Lower leg skin (tissue), 3 donors: ENCODE measurements around the gene LDOC1.

ENCODE experiments used
- POLR2A ChIP-seq, 2 donors: fragments of 450-650 bp; IDR thresholded peaks; one replicate each; pipeline ENCODE4 v1.6.1; 2016 to 2017; ENCODE audit warnings: antibody characterized with exemption in 2 of 2, mild to moderate bottlenecking in 1 of 2, moderate library complexity in 1 of 2
- TF ChIP-seq, protein P1 (sequence below), 3 donors: fragments of 450-650 bp; IDR thresholded peaks; one replicate each; pipeline ENCODE4 v1.5.1; 2016; ENCODE audit warnings: antibody characterized with exemption in 3 of 3, mild to moderate bottlenecking in 3 of 3, moderate library complexity in 2 of 3

DNA sequence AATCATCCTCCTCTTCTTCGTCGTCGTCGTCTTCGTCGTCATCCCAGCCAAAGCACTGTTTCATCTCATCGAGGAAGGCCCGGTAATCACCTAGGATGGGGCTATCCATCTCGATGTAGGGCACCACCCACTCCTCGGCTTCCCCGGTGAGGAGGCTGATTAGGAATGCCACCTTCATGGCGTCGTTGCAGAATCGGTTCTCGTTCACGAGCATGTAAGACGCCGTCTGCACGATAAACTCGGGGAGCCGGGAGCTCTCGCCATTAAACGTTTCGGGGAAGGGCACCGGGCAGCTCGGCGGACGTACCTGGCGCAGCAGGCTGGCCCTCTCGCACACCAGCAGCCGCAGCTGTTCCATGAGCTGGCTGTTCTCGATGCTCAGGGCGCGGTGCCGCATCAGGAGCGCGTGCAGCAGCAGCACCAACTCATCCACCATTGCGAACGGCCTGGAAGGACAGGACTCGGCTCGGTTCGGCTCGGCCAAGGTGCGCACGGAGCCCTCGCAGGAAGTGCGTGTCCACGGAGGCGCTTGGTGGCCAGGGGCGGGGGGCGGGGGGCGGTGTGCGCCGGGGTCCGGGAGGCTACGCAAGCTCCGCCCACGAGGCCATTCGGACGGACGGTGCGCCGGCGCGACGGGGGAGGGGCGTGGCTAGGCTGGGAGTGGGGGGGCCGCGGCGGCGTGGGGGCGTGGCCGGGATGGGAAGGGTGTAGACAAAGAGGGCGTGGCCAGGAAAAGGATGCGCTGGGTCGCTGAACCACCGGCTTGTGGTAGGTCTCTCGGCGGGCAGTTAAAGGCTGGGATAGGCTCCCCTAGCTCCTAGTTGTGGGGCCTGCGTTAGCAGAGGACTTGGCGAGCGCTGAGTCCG is at the start of gene LDOC1:
- TF ChIP-seq, protein P1, sequence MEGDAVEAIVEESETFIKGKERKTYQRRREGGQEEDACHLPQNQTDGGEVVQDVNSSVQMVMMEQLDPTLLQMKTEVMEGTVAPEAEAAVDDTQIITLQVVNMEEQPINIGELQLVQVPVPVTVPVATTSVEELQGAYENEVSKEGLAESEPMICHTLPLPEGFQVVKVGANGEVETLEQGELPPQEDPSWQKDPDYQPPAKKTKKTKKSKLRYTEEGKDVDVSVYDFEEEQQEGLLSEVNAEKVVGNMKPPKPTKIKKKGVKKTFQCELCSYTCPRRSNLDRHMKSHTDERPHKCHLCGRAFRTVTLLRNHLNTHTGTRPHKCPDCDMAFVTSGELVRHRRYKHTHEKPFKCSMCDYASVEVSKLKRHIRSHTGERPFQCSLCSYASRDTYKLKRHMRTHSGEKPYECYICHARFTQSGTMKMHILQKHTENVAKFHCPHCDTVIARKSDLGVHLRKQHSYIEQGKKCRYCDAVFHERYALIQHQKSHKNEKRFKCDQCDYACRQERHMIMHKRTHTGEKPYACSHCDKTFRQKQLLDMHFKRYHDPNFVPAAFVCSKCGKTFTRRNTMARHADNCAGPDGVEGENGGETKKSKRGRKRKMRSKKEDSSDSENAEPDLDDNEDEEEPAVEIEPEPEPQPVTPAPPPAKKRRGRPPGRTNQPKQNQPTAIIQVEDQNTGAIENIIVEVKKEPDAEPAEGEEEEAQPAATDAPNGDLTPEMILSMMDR (IDR thresholded peaks at IDR 0.05): no peak
- no peak for TF ChIP-seq POLR2A (IDR thresholded peaks at IDR 0.05)
